Measurements from ENCODE around the gene SH3RF3. TPM values are rescaled to one million over a fixed set of nuclear protein-coding genes. Genes with fewer than 3 reads are reported as not detected.

SH3RF3 gene
- total RNA-seq, 1 donor from 2014 or later, result 2.1 TPM

GRCh38 chr2:109425411-109425810, 296.4 kb downstream of the SH3RF3 start:
- Histone ChIP-seq H3K9ac (ENCODE audit: low read depth in 1 of 3, low read length in 3 of 3) (no peak overlapping the region), H3K9me3 (ENCODE audit: control insufficient read depth in 3 of 3, low read length in 3 of 3) (no peaks in the 10 kb centered on the region), H3K27ac (ENCODE audit: low read depth, low read length) (no peak overlapping the region), H3K27me3 (ENCODE audit: control insufficient read depth in 3 of 3, insufficient read depth in 3 of 3, low read length in 3 of 3) (no peaks in the 10 kb centered on the region), H3K36me3 (ENCODE audit: control insufficient read depth in 3 of 3, insufficient read depth in 3 of 3, low read length in 3 of 3) (no peaks in the 10 kb centered on the region), H3K4me3 (ENCODE audit: low read length in 3 of 3) (no peak overlapping the region), H3K4me1 (ENCODE audit: control insufficient read depth in 3 of 3, insufficient read depth in 3 of 3, low read length in 3 of 3) (peaks cover 15 to 36% (median 25%) of the 10 kb centered on the region in 3 donors)

- H3K4me1 ChIP-seq (ENCODE audit: control insufficient read depth in 3 of 3, insufficient read depth in 3 of 3, low read length in 3 of 3), result peaks cover 7 to 16% (median 11%) of the 10 kb centered on the region in 3 donors
These were observed 298.7 kb downstream of the SH3RF3 start for GRCh38 chr2:109427661-109428091.

GRCh38 chr2:109428281-109428680, 299.3 kb downstream of the SH3RF3 start:
- Histone ChIP-seq H3K9me3 (ENCODE audit: control insufficient read depth in 3 of 3, low read length in 3 of 3) (no peaks in the 10 kb centered on the region), H3K9ac (ENCODE audit: low read depth in 1 of 3, low read length in 3 of 3) (no peak overlapping the region), H3K27me3 (ENCODE audit: control insufficient read depth in 3 of 3, insufficient read depth in 3 of 3, low read length in 3 of 3) (no peaks in the 10 kb centered on the region), H3K4me3 (ENCODE audit: low read length in 3 of 3) (no peak overlapping the region), H3K27ac (ENCODE audit: low read depth, low read length) (no peak overlapping the region), H3K36me3 (ENCODE audit: control insufficient read depth in 3 of 3, insufficient read depth in 3 of 3, low read length in 3 of 3) (peaks cover 4% of the 10 kb centered on the region in 3 donors), H3K4me1 (ENCODE audit: control insufficient read depth in 3 of 3, insufficient read depth in 3 of 3, low read length in 3 of 3) (peaks cover 2 to 10% (median 5%) of the 10 kb centered on the region in 3 donors)

More at GRCh38 chr2:109427661-109428091, 298.7 kb downstream of the SH3RF3 start:
- no peaks in the 10 kb centered on the region for H3K27me3 ChIP-seq (ENCODE audit: control insufficient read depth in 3 of 3, insufficient read depth in 3 of 3, low read length in 3 of 3)
- H3K9me3 ChIP-seq (ENCODE audit: control insufficient read depth in 3 of 3, low read length in 3 of 3), result no peaks in the 10 kb centered on the region
- H3K36me3 ChIP-seq (ENCODE audit: control insufficient read depth in 3 of 3, insufficient read depth in 3 of 3, low read length in 3 of 3), result peaks cover 0 to 1% (median 1%) of the 10 kb centered on the region in 3 donors
- H3K27ac ChIP-seq (ENCODE audit: low read depth, low read length), result no peak overlapping the region
- no peak overlapping the region for H3K9ac ChIP-seq (ENCODE audit: low read depth in 1 of 3, low read length in 3 of 3)
- no peak overlapping the region for H3K4me3 ChIP-seq (ENCODE audit: low read length in 3 of 3)

GRCh38 chr2:109428841-109429566, 300.0 kb downstream of the SH3RF3 start:
- Histone ChIP-seq H3K36me3 (ENCODE audit: control insufficient read depth in 3 of 3, insufficient read depth in 3 of 3, low read length in 3 of 3) (peaks cover 4 to 7% (median 4%) of the 10 kb centered on the region in 3 donors), H3K4me3 (ENCODE audit: low read length in 3 of 3) (no peak overlapping the region), H3K9ac (ENCODE audit: low read depth in 1 of 3, low read length in 3 of 3) (no peak overlapping the region), H3K27me3 (ENCODE audit: control insufficient read depth in 3 of 3, insufficient read depth in 3 of 3, low read length in 3 of 3) (no peaks in the 10 kb centered on the region), H3K9me3 (ENCODE audit: control insufficient read depth in 3 of 3, low read length in 3 of 3) (no peaks in the 10 kb centered on the region), H3K27ac (ENCODE audit: low read depth, low read length) (no peak overlapping the region), H3K4me1 (ENCODE audit: control insufficient read depth in 3 of 3, insufficient read depth in 3 of 3, low read length in 3 of 3) (peaks cover 0 to 3% (median 0%) of the 10 kb centered on the region in 3 donors)

- no peaks in the 10 kb centered on the region for H3K27me3 ChIP-seq (ENCODE audit: control insufficient read depth in 3 of 3, insufficient read depth in 3 of 3, low read length in 3 of 3)
- H3K27ac ChIP-seq (ENCODE audit: low read depth, low read length), result no peak overlapping the region
- peaks cover under 1 to 4% (median under 1%) of the 10 kb centered on the region in 3 donors for H3K4me1 ChIP-seq (ENCODE audit: control insufficient read depth in 3 of 3, insufficient read depth in 3 of 3, low read length in 3 of 3)
- no peak overlapping the region for H3K9ac ChIP-seq (ENCODE audit: low read depth in 1 of 3, low read length in 3 of 3)
- no peak overlapping the region for H3K4me3 ChIP-seq (ENCODE audit: low read length in 3 of 3)
- H3K9me3 ChIP-seq (ENCODE audit: control insufficient read depth in 3 of 3, low read length in 3 of 3), result no peaks in the 10 kb centered on the region
- H3K36me3 ChIP-seq (ENCODE audit: control insufficient read depth in 3 of 3, insufficient read depth in 3 of 3, low read length in 3 of 3), result peaks cover 4 to 7% (median 4%) of the 10 kb centered on the region in 3 donors
These were observed 300.7 kb downstream of the SH3RF3 start for GRCh38 chr2:109429567-109430328.

GRCh38 chr2:109430329-109430636, 301.3 kb downstream of the SH3RF3 start:
- Histone ChIP-seq H3K4me3 (ENCODE audit: low read length in 3 of 3) (no peak overlapping the region), H3K27me3 (ENCODE audit: control insufficient read depth in 3 of 3, insufficient read depth in 3 of 3, low read length in 3 of 3) (no peaks in the 10 kb centered on the region), H3K9ac (ENCODE audit: low read depth in 1 of 3, low read length in 3 of 3) (no peak overlapping the region), H3K36me3 (ENCODE audit: control insufficient read depth in 3 of 3, insufficient read depth in 3 of 3, low read length in 3 of 3) (peaks cover 4 to 7% (median 4%) of the 10 kb centered on the region in 3 donors), H3K27ac (ENCODE audit: low read depth, low read length) (no peak overlapping the region), H3K9me3 (ENCODE audit: control insufficient read depth in 3 of 3, low read length in 3 of 3) (no peaks in the 10 kb centered on the region), H3K4me1 (ENCODE audit: control insufficient read depth in 3 of 3, insufficient read depth in 3 of 3, low read length in 3 of 3) (peaks cover 5 to 9% (median 6%) of the 10 kb centered on the region in 3 donors)

DNA sequence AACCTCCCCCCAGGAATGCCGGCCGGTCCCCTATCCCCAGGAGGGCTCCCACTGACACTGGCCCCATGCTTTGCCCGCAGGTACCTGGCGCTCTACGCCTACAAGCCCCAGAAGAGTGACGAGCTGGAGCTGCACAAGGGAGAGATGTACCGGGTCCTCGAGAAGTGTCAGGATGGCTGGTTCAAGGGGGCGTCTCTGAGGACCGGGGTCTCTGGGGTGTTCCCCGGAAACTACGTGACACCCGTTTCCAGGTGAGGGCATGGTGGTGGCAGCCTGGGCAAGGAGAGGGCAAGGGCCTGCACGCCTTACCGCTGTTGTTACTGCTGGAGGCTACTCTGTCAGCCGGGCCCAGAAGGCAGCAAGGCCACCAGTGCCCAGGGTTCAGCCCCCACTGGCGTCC, 303.4 kb downstream of the SH3RF3 start:
- Histone ChIP-seq H3K27me3 (ENCODE audit: control insufficient read depth in 3 of 3, insufficient read depth in 3 of 3, low read length in 3 of 3) (no peaks in the 10 kb centered on the region), H3K9ac (ENCODE audit: low read depth in 1 of 3, low read length in 3 of 3) (peak overlapping the region in 1 of 3 donors; percentile 3), H3K36me3 (ENCODE audit: control insufficient read depth in 3 of 3, insufficient read depth in 3 of 3, low read length in 3 of 3) (peaks cover 4 to 7% (median 4%) of the 10 kb centered on the region in 3 donors), H3K4me1 (ENCODE audit: control insufficient read depth in 3 of 3, insufficient read depth in 3 of 3, low read length in 3 of 3) (peaks cover 26 to 30% (median 28%) of the 10 kb centered on the region in 3 donors), H3K9me3 (ENCODE audit: control insufficient read depth in 3 of 3, low read length in 3 of 3) (no peaks in the 10 kb centered on the region), H3K4me3 (ENCODE audit: low read length in 3 of 3) (no peak overlapping the region), H3K27ac (ENCODE audit: low read depth, low read length) (no peak overlapping the region)

DNA sequence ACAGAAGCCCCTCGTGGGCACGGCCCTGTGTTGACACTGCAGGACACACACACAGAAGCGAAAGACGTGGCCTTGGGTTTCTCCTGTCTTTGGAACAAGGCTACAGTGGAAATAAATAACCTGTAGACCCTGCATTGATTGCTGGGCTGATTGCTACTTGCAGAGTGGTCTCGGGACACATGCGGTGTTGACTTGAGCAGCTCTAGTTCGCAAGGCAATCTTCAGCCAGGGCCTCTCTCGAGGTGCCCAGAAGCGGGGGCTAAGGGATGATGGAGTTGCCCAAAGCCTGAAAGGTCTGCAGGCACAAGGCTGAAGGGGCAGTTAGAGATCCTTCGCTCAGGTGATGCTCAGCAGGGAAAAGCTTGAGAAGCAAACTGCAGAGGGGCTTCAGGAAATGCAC, 304.5 kb downstream of the SH3RF3 start:
- Histone ChIP-seq H3K9ac (ENCODE audit: low read depth in 1 of 3, low read length in 3 of 3) (no peak overlapping the region), H3K36me3 (ENCODE audit: control insufficient read depth in 3 of 3, insufficient read depth in 3 of 3, low read length in 3 of 3) (peaks cover 8 to 11% (median 11%) of the 10 kb centered on the region in 3 donors), H3K9me3 (ENCODE audit: control insufficient read depth in 3 of 3, low read length in 3 of 3) (no peaks in the 10 kb centered on the region), H3K27ac (ENCODE audit: low read depth, low read length) (no peak overlapping the region), H3K4me1 (ENCODE audit: control insufficient read depth in 3 of 3, insufficient read depth in 3 of 3, low read length in 3 of 3) (peaks cover 37 to 41% (median 37%) of the 10 kb centered on the region in 3 donors), H3K27me3 (ENCODE audit: control insufficient read depth in 3 of 3, insufficient read depth in 3 of 3, low read length in 3 of 3) (no peaks in the 10 kb centered on the region), H3K4me3 (ENCODE audit: low read length in 3 of 3) (no peak overlapping the region)

DNA sequence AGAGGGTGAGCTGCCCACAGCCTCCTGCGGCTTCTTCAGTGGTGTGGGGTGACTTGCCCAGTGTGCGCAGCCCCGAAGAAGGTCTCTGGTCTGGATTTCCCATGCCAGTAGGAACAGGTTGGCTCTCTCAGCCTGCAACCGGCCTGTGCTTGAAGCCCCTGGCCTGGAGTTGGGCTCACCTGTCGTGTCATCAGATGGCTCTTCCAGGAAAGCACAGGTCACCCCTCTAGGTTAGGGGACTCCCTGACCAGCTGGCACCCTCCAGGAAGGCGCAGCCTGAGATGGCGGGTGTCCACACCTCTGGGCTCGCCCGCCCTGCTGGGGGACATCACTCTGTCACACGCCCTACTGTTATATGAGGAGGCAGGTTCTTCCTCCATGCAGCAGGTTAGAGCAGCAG, 304.9 kb downstream of the SH3RF3 start:
- Histone ChIP-seq H3K27me3 (ENCODE audit: control insufficient read depth in 3 of 3, insufficient read depth in 3 of 3, low read length in 3 of 3) (no peaks in the 10 kb centered on the region), H3K9ac (ENCODE audit: low read depth in 1 of 3, low read length in 3 of 3) (no peak overlapping the region), H3K4me3 (ENCODE audit: low read length in 3 of 3) (no peak overlapping the region), H3K4me1 (ENCODE audit: control insufficient read depth in 3 of 3, insufficient read depth in 3 of 3, low read length in 3 of 3) (peaks cover 41 to 45% (median 42%) of the 10 kb centered on the region in 3 donors), H3K36me3 (ENCODE audit: control insufficient read depth in 3 of 3, insufficient read depth in 3 of 3, low read length in 3 of 3) (peaks cover 8 to 11% (median 11%) of the 10 kb centered on the region in 3 donors), H3K27ac (ENCODE audit: low read depth, low read length) (no peak overlapping the region), H3K9me3 (ENCODE audit: control insufficient read depth in 3 of 3, low read length in 3 of 3) (no peaks in the 10 kb centered on the region)

DNA sequence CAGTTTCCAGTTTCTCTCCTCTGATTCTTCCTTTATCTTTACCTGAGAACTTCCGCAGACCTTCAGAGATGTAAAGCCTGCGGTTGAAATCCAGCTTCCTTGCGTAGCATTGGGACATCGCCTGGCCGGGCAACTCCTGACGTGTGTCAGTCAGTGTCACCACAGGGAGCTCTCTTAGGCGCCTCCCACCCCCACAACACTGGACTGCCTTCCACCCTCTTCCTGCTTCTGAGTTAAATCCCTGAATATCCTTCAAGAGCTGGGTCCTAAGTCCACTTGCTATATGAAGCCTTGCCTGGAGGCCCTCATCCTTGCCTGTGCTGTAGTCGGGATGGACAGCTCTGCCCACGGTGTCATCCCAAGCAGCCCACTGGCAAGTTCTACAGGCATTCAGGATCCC, 305.3 kb downstream of the SH3RF3 start:
- H3K36me3 ChIP-seq (ENCODE audit: control insufficient read depth in 3 of 3, insufficient read depth in 3 of 3, low read length in 3 of 3), result peaks cover 8 to 11% (median 11%) of the 10 kb centered on the region in 3 donors
- H3K4me1 ChIP-seq (ENCODE audit: control insufficient read depth in 3 of 3, insufficient read depth in 3 of 3, low read length in 3 of 3), result peaks cover 43 to 50% (median 46%) of the 10 kb centered on the region in 3 donors
- no peaks in the 10 kb centered on the region for H3K27me3 ChIP-seq (ENCODE audit: control insufficient read depth in 3 of 3, insufficient read depth in 3 of 3, low read length in 3 of 3)
- no peak overlapping the region for H3K9ac ChIP-seq (ENCODE audit: low read depth in 1 of 3, low read length in 3 of 3)
- no peak overlapping the region for H3K27ac ChIP-seq (ENCODE audit: low read depth, low read length)
- no peak overlapping the region for H3K4me3 ChIP-seq (ENCODE audit: low read length in 3 of 3)
- no peaks in the 10 kb centered on the region for H3K9me3 ChIP-seq (ENCODE audit: control insufficient read depth in 3 of 3, low read length in 3 of 3)

Measured in skeletal muscle tissue (tissue), 4 donors.